Stimulated activated CD4-positive, alpha-beta T cell treated with anti-CD3 and anti-CD28 coated beads, Interleukin-1b, Interleukin-23, amount 100 ng/mL, for 24 hours (primary cell): Measurements from ENCODE around the gene SYMPK.
A peak's percentile ranks its signal among the peaks of the same experiment; 100 is the strongest.
"Not testable (repeated sequence)": the region's sequence is repeated elsewhere in the genome, so short reads cannot be mapped to it uniquely, and the experiment has no call there.

Experiments
- DNase-seq, 4 experiments: peaks; one replicate each; pipeline ENCODE4 v3.0.0-alpha.2; 2020; ENCODE audit warnings: low read depth in 4 of 4, low spot score in 1 of 4

SYMPK gene

DNA sequence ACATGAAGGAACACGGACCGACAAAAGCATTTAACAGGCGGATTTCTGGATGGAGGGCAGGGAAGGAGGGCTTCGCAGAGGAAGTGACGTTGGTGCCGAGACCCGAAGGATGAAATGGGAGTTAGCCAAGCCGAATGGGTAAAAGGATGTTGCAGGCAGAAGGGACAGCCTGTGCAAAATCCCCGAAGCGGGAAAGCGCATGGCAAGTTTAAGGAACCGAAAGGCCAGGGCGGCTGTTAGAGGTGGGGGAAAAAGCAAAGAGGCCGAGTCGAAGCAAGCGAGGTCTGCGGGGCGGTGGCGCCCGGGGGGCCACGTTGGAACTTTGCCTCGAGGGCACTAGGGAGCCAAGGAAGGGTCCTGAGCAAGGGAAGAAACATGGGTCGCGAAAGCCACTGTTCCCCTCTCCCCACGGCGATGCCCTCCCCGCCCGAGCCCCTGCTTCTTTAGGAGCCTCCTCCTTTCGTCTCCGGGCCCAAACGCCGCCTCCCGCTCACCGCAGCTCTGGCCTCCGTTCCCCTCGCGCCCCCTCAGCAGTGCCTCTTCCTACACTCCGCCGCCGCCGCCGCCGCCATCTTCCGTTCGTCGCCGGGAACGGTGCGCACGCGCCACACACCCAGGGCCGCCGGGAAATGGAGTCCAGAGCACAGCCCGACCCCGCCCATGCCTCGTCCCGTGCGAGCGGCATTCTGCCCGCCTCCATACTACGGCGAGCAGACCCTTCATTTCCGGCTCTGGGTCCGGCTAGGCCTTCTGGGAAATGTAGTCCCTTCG lies at the start of gene SYMPK:
Gene SYMPK, minus strand, starts transcription at position 584 of the 771 bp plus-strand sequence. CDS start 8,652 bp downstream, outside the sequence.
- DNase-seq = peak; percentile 94 to 99 (median 96)

GRCh38 chr19:45911291-45911690 lies 48.3 kb upstream of the SYMPK start:
- no peak for DNase-seq

- DNase-seq = no peak
Measured at GRCh38 chr19:45908956-45909355, 46.0 kb upstream of the SYMPK start.

DNA sequence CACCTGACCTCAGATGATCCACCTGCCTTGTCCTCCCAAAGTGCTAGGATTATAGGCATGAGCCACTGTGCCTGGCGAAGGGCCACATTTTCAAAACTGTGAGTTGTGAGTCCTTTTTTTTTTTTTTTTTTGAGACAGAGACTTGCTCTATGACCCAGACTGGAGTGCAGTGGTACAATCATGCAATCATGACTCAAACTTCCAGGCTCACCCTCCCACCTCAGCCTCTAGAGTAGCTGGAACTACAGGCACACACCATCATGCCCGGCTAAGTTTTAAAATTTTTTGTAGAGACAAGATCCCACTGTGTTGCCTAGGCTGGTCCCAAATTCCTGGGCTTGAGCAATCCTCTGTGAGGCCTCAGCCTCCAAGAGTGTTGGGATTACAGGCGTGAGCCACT lies 43.3 kb upstream of the SYMPK start:
- no peak for DNase-seq

DNA sequence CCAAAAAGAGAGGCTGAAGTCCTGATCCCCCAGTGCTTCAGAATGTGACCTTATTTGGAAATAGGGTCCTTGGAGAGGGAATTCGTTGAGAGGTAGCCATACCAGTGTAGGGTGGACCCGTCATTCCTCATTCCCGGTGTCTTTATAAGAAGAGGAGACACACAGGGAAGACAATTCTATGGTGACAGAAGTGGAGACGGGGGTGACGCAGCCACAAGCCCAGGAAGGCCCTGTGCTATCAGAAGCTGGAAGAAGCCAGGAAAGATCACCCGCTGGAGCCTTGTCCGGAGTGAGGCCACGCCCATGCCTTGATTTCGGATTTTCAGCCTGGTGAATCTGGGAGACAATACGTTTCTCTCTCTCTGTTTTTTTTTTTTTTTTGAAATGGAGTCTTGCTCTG lies 42.1 kb upstream of the SYMPK start:
- no peak for DNase-seq

DNA sequence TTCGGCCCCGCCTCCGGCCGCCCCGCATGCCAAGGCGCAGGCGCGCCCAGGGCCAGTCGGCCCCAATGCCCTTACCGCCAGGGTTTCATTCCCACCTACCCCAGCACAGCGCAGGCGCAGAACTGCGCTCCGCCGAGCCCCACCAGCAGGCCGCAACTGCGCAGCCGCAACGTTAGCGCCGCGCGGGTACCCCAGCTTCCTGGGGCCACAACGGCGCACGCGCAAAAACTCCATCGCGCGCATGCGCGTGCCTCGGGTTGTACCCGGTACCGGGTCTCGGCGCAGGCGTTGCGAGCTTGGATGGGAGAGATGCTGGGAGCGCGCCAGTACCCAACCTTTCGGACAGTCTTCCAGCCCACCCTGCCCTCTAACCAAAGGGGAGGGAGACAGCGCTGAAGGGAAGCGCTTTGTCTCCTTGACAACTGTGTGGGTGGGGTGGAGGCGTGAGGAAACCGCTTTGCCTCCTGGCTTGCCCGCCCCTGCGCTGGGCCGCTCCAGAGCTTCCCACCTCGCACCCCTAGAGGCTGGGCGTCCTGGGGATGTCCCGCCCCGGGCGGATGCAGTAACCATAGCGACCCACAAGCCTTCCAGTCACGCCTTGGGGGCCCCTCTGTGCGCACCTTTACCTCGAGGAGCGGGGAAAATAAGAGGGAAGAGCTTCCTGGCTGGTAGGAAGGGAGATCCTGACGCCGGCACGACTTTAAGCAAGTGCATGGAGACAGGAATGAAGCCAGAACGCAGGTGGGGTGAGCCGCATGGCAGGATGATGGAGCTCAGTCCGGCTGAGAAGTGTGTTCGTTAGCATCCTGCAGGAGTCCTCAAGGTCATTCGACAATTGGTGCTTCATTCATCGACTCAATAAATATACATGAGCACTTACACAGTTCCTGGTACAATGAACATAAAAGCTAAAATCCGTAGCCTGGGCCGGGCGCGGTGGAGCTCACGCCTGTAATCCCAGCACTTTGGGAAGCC lies 40.0 kb upstream of the SYMPK start:
- peak; percentile 97 to 100 (median 98) for DNase-seq

DNA sequence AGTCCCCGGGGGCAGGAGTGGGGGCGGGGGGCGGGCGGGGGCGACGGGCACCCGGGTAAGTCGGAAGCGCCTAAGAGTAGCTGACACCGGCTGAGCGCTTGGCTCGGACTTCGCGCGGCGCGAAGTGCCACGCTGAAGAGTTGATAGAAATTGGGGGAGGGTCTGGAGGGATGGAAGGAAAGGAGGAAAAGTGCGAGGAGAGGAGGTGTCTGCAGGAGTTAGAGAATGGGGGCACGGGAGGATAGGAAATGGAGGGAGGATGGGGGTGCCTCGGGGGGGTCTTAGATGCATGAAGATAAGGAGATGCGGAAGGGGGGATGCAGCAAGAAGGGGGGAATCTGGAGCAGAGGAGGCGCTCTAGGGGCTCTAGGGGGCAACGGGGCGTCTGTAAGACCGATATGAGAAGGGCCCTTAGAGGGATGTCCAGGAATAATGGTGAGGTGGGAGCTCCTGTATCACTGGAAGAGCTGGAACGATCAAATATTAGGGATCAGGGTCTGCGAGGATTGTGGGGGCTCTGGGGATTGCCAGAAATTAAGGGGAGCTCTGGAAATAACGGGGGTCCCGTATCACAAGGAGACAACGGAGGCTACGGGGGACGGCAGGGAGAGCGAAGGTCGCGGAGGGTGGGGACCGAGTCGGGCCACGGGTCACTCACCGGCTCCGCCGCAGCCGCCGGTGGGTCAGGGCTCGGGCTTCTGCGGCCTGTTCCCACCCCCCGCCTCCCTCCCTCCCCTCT lies 39.1 kb upstream of the SYMPK start, which contains the start of gene MYPOP:
Gene MYPOP, minus strand, starts transcription at position 702 of the 739 bp plus-strand sequence. CDS start 840 bp downstream, outside the sequence.
- DNase-seq = no peak

DNA sequence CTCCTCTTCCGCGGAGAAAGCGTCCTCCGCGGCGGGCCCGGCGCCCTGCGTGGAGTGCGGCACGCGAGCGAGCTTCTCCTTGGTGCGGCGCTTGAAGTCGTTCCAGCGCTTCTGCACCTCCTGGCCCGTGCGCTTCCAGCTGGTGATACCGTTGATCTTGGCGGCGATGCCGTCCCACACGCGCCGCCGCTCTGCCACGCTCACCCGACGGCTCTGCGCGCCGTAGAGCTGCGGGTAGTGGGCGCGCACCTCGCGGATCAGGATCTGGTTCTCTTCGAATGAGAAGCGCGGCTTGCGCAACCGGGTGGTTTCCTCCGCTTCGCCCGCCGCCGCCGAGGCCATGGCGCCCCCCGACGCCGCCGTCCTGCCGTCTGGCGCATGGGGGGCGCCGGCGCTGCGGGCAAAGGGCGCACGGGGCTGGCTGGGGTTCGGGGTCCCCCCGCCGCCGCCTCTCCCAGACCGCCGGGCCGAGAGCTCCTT lies 38.5 kb upstream of the SYMPK start:
- peak in 1 of 4 experiments; percentile 11 for DNase-seq

DNA sequence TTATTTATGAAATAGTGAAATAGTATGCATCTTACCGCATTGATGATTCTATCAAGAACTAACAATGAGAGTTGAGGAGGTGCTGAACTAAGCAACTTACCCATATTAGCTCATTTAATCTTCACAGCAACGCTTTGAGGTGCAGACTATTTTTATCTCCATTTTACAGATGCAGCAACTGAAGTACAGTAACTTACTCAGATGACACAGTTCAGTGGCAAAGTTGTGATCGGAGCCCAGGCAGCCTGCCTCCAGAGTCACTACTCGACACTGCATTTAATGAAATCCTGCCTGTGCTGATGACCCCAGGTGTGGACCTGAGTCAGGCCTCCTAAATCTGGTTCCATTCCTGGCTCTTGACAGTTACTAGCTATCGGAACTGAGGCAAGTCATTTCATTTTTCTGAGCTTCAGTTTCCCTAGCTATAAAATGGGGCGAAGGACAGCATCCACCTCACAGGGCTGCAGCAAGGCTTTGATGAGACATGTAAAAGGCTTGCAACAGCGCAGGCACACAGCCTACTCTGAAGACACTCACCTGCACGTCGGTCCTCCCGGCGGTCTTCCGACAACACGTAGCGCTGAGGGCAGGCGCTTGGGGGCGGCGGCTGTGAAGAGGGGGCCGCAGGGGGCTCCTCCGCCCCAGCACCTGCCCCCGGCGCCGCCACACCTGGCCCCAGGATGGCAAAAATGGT lies 37.9 kb upstream of the SYMPK start:
- DNase-seq = no peak

- no peak for DNase-seq
Measured at GRCh38 chr19:45899919-45900589, 37.1 kb upstream of the SYMPK start.

DNA sequence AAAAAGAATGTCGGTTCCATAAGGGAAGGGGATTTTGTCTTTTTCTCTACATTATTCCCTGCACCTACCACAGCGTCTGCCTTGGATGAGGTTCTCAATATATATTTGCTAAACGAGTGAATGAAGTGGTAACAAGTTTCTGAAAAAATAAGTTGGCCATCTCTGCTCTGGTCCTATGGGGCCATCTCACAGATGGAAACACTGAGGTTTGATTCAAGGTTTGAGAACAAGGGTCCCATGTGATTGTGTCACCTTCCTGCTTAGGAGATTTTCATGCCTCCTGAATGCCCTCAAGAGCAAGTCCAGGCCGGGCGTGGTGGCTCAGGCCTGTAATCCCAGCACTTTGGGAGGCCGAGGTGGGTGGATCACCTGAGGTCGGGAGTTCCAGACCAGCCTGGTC lies 36.3 kb upstream of the SYMPK start:
- no peak for DNase-seq

DNA sequence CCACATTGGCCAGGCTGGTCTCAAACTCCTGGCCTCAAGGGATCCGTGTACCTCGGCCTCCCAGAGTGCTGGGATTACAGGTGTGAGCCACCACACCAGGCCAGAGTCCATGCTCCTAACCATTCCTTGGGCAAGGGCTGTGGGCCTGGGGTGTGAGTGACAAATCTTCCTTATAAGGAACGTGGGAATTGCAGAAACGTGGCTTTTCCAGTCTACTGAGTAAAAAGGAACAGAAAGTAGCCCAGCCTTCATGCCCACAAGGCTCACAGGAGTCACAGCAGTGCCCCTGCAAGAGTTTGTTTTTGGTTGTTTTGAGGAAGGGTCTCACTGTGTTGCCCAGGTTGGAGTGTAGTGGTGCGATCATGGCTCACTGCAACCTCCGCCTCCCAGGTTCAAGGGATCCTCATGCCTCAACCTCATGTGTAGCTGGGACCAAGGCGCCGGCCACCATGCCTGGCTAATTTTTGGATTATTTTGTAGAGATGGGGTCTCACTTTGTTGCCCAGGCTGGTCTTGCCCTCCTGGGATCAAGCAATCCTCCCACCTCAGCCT lies 34.4 kb upstream of the SYMPK start:
- DNase-seq = no peak

DNA sequence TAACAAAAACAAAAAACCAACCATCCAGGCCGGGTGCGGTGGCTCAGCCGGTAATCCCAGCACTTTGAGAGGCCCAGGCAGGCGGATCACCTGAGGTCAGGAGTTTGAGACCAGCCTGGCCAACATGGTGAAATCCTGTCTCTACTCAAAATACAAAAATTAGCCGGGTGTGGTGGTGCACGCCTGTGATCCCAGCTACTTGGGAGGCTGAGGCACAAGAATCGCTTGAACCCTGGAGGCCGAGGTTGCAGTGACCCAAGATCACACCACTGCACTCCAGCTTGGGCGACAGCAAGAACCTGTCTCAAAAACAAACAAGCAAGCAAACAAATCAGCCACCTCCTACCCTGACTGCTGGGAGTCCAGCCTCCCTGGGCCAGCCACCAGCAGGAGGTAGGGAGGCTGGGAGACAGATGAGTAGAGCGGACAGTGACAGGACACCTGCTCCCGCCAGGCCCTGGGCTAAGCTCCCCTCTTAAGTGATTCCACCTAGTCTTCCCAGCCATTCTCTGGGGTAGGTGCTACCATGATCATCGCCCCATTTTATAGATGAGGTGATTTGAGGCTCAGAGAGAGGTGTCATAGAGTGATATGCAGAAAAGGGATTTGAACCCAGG lies 33.1 kb upstream of the SYMPK start:
- DNase-seq = not testable (repeated sequence)

DNA sequence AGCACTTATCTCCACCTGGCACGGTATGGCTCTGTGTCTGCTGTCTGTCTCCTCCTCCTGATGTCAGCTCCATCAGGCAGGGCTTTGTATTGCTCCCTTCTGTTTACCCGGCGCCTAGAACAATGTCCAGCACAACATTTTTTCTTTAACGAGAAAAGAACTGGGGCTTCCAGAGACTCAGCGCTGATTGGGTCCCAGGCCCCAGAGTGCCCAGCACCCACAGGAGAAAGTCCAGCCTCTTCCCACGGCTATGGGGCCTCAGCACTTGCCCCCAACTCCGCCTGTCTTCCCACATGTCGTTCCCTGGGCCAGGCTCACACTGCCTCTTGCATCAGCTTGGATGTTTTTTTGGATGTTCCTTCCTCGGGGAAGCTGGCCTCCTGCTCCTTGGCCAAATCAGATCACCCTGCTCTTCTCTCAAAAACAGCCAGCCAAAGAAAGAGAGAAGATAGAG lies 32.6 kb upstream of the SYMPK start:
- DNase-seq = no peak

DNA sequence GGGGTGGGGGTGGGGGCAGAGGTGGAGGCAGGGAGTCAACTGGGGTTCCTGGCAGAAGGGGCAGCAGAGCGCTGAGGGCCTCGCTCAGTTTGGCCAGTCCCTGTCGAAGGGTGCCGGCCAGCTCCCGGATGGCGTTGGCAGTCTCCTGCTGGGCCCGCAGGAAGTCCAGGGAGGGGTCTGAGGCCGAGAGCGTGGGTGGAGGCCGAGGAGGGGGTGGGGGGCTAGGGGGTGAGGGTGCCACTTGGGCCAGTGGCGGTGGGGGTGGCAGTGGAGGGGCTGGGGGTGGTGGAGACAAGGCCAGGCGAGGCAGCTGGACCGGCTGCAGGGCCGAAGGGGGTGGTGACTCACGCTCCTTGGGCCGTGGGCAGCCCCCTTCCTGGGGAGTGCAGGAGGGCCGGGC lies 27.9 kb upstream of the SYMPK start:
- DNase-seq = no peak

DNA sequence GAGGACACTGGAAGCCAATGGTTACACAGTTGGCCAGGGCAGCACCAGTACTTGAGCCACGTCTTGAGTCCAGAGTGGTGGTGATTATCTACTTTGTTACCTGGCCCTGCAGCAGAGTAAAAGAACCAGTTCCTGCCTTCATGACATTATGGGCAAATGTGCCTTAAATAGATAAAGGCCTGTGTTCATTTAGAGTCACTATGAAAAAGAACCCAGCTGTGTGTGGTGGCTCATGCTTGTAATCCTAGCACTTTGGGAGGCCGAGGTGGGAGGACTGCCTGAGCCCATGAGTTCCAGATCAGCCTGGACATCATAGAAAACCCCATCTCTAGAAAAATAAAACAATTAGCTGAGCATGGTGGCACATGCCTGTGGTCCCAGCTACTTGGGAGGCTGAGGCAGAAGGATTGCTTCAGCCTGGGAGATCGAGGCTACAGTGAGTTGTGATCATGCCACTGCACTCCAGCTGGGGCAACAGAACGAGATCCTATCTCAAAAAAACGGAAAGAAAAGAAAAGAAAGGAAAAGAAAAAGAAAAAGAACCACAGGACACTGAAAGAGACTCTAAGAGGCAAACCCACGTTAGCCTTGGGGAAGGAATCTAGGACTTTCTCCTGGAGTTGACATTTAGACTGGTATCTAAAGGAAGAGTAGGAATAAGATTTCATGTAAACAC lies 26.4 kb upstream of the SYMPK start:
- DNase-seq = no peak

DNA sequence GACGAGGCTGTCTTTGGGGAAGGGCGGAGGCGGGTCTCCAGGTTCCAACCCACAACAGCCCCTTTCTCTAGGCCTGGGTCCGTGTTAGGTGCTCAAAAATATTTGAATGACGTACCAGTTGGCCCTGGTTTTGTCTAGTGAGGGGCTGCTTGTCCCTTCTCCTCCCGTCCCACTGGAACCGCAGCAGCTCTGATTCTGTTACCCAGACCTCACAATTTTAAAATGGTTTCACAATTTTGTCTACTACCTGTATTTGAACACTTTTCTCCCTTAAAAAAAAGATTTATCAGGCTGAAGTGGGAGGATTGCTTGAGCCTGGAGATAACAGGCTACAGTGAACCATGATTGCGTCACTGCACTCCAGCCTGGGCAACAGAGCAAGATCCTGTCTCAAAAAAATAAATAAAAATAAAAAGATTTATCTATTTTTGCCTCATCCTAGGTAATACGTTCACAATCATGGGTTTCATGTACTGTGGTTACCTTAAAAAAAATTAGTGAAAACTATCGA lies 24.3 kb upstream of the SYMPK start:
- no peak for DNase-seq
